Measurements from ENCODE around the gene PIGP.
"Not testable (repeated sequence)": the region's sequence is repeated elsewhere in the genome, so short reads cannot be mapped to it uniquely, and the experiment has no call there.

The PIGP gene

DNA sequence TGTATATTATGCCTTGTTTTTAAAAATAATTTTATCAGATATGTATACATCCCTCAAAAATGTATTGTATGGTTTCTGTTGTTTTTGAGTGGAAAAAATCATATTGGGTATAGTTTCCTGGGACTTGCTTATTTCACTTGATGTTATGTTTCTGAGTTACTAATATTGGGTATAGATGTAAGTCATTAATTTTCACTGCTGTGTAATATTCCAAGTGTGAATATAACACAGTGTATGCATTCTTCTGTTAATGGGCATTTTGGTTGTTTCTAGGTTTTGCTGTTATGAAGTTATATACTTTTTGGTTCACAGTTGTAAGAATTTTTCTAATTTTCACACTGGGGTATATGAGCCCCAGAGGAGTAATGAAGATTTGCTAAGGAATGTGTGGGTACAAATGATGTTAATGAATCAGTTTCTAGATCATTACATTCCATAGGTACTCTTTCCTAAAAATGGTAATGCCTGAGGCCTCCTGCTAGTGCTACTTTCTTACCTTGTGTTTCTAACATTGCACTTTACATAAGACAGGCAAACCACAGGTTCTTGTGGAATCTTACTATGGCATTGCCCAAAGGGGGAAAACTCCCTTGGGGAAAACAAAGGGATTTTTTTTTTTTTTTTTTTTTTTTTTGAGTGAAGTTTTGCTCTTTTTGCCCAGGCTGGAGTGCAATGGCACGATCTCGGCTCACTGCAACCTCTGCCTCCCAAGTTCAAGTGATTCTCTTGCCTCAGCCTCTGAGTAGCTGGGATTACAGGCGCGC lies 3.4 kb upstream of the PIGP start:
- no peak for DNase-seq (ENCODE audit: low spot score)

DNA sequence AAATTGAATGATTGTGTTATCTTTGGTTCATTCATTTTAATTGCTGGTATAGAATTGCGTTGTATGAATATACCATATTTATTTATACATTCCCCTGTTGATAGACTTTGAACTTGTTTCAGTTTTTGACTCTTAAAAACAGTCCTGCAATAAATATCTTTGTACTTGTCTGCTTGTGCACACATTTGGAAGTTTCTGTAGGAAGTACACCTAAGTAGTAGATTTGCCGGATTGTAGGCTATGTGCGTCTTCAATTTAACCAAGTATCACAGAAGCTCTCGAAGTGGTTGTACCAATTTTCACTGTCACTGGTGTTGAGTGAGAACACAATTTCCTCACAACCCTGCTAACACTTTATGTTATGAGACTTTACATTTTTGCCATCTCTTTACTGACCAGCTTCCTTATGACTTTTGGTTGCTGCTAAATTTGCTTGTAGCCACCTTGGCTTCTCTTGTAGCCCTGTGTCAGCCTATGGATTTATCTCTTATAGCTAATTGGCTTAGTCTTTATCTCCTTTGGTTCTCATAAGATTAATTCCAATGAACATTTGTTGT lies 2.4 kb upstream of the PIGP start:
- no peak for DNase-seq (ENCODE audit: low spot score)

GRCh38 chr21:37074546-37074945 lies 1.7 kb upstream of the PIGP start:
- no peak for DNase-seq (ENCODE audit: low spot score)

- DNase-seq (ENCODE audit: low spot score), result peak; percentile 5
Observed at GRCh38 chr21:37074197-37074510, 1.3 kb upstream of the PIGP start.

DNA sequence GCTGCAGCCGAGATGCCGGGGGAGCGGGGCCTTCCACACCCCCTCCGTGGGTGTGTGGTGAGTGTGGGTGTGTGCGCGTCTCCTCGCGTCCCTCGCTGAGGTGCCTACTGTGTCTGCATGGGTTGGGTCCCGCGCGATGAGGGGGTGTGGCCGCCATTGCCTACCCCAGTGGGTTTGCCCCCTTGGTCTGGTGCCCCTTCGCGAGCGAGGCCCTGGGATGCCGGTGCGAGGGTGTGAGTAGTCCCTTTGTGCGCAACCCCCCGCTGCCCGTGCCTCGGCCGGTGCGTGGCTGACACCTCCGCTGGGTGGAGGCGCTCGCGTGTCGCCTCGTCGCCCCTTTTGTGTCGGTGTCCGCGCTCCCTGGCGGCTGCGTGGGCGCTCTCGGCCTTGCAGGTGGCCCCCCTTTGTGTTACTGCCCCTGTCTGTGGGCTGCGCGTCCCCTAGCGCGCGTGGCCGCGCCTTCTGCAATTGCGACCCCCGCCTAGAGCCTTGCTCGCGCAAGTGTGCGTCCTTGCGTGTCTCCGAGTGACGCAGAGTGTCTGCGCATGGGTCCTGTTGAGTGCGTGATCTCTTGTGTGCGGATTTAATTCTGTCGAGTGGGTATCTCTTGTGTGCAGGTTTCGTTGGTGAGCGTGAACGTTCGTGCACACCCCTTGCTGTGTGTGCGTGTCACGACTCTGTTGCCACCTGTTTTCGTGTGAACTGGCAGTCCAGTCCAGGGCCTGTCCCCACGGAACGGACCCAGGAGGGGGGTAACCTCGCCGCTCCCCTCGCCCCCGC lies 736 bp upstream of the PIGP start:
- peak; percentile 6 for DNase-seq (ENCODE audit: low spot score)

- DNase-seq (ENCODE audit: low spot score), result peak; percentile 77
Observed at GRCh38 chr21:37072274-37072987, 440 bp downstream of the PIGP start.

GRCh38 chr21:37071561-37072273 lies 1.2 kb downstream of the PIGP start:
- DNase-seq (ENCODE audit: low spot score), result peak; percentile 65

- no peak for DNase-seq (ENCODE audit: low spot score)
Observed at GRCh38 chr21:37065561-37066177, 7.2 kb downstream of the PIGP start.

DNA sequence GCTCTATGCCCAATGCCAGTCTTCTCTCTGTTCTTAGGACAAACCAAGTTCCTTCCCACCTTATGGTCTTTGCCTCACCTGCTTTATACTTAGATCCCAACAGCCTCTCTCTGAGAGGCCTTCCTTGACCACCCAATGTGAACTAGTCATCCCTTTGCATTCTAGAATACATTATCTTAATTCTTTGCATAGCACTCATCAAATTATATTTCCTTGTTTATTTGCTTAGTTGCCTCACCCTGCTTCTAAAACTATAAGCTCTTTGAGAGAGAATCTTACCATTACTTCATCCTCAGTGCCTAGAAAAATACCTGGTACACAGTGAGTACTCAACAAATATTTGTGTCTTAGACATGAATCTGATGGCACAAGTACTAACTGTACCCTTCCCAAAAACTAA lies 8.0 kb downstream of the PIGP start:
- DNase-seq (ENCODE audit: low spot score), result no peak

- no peak for DNase-seq (ENCODE audit: low spot score)
Observed at GRCh38 chr21:37063433-37063832, 9.4 kb downstream of the PIGP start.

GRCh38 chr21:37062593-37062935 lies 10.3 kb downstream of the PIGP start:
- DNase-seq (ENCODE audit: low spot score), result no peak

DNA sequence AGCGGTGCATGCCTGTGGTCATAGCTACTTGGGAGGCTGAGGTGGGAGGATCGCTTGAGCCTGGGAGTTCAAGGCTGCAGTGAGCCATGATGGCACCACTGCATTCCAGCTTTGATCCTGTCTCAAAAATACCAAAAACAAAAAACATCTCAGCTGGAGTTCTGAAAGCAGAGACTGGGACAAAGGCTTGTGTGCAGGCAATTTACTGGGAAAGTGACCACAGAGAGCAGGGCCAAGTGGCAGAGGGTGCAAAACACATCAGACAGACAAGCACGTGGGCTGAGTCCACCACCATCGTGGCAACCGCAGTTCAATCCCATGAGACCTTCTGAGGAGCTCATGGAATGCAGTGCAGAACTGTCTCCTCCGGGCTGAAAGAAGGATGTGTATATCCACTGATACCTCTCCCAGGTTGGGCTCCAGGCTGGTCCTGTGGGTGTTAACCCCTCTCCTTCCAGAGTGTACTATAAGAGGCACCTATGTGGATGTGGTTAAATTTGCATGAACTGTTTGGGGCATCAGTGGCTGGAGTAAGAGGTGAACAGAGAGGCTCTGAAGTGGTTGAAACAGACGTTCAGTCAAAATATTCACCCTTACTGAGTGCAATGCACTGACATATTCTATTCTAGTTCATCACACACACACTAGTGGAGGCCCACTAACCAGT lies 10.8 kb downstream of the PIGP start:
- DNase-seq (ENCODE audit: low spot score), result no peak

GRCh38 chr21:37060296-37060695 lies 12.6 kb downstream of the PIGP start:
- peak; percentile 93 for DNase-seq (ENCODE audit: low spot score)

DNA sequence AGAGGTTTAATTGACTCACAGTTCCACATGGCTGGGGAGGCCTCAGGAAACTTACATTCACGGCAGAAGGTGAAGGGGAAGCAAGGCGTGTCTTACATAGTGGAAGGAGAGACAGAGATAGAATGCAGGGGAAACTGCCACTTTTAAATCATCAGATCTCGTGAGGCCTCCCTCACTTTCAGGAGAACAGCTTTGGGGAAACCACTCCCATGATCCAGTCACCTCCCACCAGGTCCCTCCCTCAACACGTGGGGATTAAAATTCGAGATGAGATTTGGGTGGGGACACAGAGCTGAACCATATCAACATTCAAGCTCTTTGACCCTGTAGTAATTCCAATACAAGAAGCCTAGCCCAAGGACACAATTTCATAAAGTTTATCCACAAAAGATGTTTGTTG lies 13.7 kb downstream of the PIGP start:
- no peak for DNase-seq (ENCODE audit: low spot score)

DNA sequence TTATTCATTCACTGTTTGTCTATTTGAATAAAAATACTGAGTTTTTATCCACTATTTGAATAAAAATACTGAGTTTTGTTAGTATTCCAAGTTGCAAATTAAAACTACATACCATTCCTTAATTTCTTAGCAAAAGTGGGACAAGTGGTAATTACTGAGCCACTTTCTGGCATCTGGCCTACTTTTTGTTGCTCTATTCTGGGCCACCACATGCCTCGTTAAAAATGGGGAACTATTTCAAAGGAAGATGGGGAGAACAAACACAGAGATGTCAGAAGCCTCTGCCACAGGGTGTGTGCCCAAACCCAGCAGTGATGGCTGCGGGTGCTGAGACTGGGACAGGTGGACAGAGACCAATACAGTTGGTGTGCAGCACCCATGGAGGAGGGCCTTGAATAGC lies 14.6 kb downstream of the PIGP start:
- no peak for DNase-seq (ENCODE audit: low spot score)

DNA sequence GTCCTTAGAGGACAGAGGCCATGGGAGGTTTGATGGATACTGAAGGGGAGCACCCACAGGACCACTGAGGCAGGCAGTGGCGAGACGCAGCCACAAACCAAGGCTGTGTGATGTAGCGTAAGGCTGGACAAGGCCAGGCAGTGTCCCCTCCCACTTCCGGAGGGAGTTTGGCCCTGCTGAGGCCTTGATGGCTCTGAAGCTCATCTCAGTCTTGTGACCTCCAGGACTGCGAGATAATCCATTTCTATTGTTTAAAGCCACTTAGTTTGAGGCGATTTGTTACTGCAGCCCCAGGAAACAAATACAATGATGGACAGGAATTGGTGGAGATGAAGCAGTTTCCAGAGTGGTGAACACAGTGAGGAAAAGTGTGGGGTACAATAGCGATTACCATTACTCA lies 15.3 kb downstream of the PIGP start:
- DNase-seq (ENCODE audit: low spot score), result no peak

DNA sequence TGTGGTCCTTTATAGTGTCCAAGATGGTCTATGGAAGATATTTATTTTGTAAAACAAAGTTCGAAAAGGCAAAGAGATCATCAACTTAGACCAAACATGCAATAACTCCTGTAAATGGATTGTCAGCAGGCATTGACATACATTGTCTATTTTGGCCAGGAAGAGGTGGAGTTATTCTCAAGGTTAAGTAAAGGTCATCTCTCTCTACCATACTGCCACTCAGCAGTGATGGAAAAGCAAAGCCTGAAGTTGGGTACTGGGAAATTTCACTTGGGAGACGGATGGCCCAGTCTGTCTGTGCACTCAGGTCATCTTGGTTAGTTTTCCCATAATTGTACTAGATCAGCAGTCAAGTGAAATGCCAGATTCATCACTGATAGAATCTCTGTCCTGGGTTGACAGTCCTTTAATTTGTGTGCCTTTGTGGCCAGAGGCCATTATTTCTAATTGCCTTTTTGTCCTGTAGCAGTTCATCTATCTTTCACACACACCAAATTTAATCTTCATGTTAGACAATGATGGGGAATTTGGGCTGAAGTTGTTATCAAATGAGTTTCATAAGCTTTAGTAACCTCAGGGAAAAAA lies 17.5 kb downstream of the PIGP start:
- DNase-seq (ENCODE audit: low spot score), result no peak

DNA sequence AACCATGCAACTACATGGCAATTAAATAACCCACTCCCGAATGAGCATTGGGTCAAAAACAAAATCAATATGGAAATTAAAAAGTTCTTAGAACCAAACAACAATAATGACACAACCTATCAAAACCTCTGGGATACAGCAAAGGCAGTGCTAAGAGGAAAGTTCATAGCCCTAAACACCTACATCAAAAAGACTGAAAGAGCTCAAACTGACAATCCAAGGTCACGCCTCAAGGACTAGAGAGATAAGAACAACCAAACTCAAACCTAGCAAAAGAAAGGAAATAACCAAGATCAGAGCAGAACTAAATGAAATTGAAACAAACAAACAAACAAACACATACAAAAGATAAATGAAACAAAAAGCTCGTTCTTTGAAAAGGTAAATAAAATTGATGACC lies 23.1 kb downstream of the PIGP start:
- DNase-seq (ENCODE audit: low spot score), result not testable (repeated sequence)

GRCh38 chr21:37047079-37047478 lies 25.8 kb downstream of the PIGP start:
- DNase-seq (ENCODE audit: low spot score), result no peak

GRCh38 chr21:37045556-37045955 lies 27.3 kb downstream of the PIGP start:
- DNase-seq (ENCODE audit: low spot score), result no peak

DNA sequence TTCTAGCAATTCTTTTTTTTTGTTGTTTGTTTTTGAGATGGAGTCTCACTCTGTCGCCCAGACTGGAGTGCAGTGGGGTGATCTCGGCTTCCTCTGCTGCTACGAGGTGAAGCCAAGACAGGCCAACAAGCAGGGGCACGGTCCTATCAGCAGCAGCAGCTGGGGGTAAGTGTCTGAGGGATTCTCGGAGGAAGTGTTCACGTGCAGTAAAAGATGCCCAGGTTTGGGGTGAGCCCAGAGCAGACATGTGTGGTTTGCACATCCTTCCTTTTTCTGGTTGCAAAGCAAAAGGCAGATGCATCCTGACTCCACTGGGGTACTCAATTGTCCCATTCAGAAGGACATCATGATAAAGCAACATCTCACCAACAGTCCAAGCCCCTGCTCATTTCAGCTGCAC lies 27.7 kb downstream of the PIGP start:
- DNase-seq (ENCODE audit: low spot score), result no peak

Data from AG08395 (cell line).